ENCODE results near the gene SPAG5.
"Not testable (repeated sequence)": the region's sequence is repeated elsewhere in the genome, so short reads cannot be mapped to it uniquely, and the experiment has no call there.

Gene SPAG5

DNA sequence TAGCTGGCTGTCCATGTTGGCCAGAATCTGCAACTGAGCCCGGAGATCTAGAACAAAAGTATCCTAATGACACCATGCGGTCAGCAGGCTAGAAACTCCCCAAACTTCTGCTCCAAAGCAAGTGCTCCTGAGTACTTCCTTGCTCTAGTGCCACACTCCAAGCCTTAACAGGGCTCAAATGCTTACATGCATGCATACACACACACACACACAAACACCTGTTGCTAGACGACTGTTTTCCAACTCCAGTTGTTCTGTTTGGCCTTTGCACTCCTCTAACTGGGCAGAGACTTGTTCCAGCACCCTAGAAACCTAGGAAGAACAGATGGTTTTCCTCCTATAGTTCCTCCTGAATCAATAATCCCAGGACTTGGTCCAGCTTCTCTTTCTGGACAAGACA, 14.4 kb downstream of the SPAG5 start:
- Histone ChIP-seq H3K9me3 (ENCODE audit: control insufficient read depth in 5 of 5, low read length in 5 of 5) (no peaks in the 10 kb centered on the region), H3K4me1 (ENCODE audit: control insufficient read depth in 5 of 5, insufficient read depth in 5 of 5, low read length in 5 of 5) (no peaks in the 10 kb centered on the region), H3K27me3 (ENCODE audit: control insufficient read depth in 5 of 5, insufficient read depth in 4 of 5, low read length in 5 of 5) (no peaks in the 10 kb centered on the region), H3K27ac (ENCODE audit: low read depth, low read length) (no peak overlapping the region), H3K9ac (ENCODE audit: low read length in 5 of 5) (no peak overlapping the region), H3K4me3 (ENCODE audit: low read depth in 1 of 5, low read length in 5 of 5) (no peak overlapping the region), H3K36me3 (ENCODE audit: control insufficient read depth in 5 of 5, insufficient read depth in 5 of 5, low read length in 5 of 5) (peaks cover 5 to 30% (median 12%) of the 10 kb centered on the region in 5 donors)

DNA sequence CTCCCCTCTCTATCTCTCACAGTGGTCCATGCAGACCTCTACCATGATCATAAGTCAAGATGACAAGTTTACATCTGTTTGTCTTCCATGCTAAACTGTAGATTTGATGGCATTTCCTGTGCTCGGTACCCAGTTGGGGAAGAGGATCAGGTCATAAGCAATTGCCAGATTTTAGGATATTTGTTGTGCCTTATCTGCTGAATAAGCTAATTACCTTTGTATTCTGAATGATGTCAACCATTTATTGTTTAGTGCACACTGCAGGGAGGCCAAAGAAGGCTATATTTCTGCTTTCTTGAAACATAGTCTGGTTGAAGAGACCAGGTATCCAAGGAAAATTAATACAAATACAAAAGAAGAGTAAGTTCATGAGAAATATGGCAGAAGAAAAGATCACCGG, 16.3 kb downstream of the SPAG5 start:
- H3K4me1 ChIP-seq (ENCODE audit: control insufficient read depth in 5 of 5, insufficient read depth in 5 of 5, low read length in 5 of 5) = peaks cover 0 to under 1% (median under 1%) of the 10 kb centered on the region in 5 donors

DNA sequence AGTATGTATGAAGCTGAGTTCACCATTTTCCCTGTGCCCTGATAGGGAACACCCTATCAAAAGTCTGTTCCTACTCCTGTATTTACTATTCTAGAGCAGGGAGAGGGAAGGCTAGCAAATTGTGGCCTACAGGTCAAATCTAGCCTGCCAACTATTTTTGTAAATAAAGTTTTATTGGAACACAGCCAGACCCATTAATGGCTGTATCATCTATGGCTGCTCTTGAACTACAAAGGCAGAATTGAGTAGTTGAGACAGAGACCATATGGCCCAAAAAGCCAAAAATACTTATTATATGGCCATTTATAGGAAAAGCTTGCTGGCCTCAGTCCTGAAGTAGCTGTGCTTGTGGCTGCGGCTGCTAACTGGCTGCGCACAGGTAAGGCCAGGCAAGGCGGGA, 17.9 kb downstream of the SPAG5 start:
- no peaks in the 10 kb centered on the region for H3K27me3 ChIP-seq (ENCODE audit: control insufficient read depth in 5 of 5, insufficient read depth in 4 of 5, low read length in 5 of 5)
- H3K9ac ChIP-seq (ENCODE audit: low read length in 5 of 5) = no peak overlapping the region
- H3K36me3 ChIP-seq (ENCODE audit: control insufficient read depth in 5 of 5, insufficient read depth in 5 of 5, low read length in 5 of 5) = peaks cover 5 to 32% (median 15%) of the 10 kb centered on the region in 5 donors
- no peaks in the 10 kb centered on the region for H3K9me3 ChIP-seq (ENCODE audit: control insufficient read depth in 5 of 5, low read length in 5 of 5)
- peaks cover 0 to 14% (median 12%) of the 10 kb centered on the region in 5 donors for H3K4me1 ChIP-seq (ENCODE audit: control insufficient read depth in 5 of 5, insufficient read depth in 5 of 5, low read length in 5 of 5)
- H3K27ac ChIP-seq (ENCODE audit: low read depth, low read length) = no peak overlapping the region
- H3K4me3 ChIP-seq (ENCODE audit: low read depth in 1 of 5, low read length in 5 of 5) = no peak overlapping the region

More for the DNA sequence above, 16.3 kb downstream of the SPAG5 start:
- H3K27me3 ChIP-seq (ENCODE audit: control insufficient read depth in 5 of 5, insufficient read depth in 4 of 5, low read length in 5 of 5) = no peaks in the 10 kb centered on the region
- H3K4me3 ChIP-seq (ENCODE audit: low read depth in 1 of 5, low read length in 5 of 5) = no peak overlapping the region
- no peaks in the 10 kb centered on the region for H3K9me3 ChIP-seq (ENCODE audit: control insufficient read depth in 5 of 5, low read length in 5 of 5)
- H3K36me3 ChIP-seq (ENCODE audit: control insufficient read depth in 5 of 5, insufficient read depth in 5 of 5, low read length in 5 of 5) = peaks cover 5 to 35% (median 15%) of the 10 kb centered on the region in 5 donors
- no peak overlapping the region for H3K27ac ChIP-seq (ENCODE audit: low read depth, low read length)
- H3K9ac ChIP-seq (ENCODE audit: low read length in 5 of 5) = no peak overlapping the region

DNA sequence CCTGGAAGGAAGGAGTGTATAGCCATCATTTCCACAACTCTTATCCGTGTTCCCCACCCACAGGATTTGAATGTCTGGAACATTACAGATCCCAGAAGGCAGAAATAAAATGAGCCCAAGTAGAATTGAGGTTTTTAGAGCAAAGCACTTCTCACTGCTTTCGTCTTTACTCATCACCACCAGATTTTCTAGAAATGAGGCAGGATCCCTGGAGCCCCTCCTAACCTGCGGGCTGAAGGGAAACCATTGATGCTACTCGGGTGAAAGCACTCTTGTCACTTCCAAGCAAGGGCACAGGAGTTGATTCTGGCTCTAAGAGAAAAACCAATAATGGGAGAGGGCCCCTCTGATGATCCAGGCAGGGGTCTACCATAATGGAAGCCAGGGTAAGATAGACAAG, 19.3 kb downstream of the SPAG5 start:
- peaks cover 4 to 20% (median 7%) of the 10 kb centered on the region in 5 donors for H3K36me3 ChIP-seq (ENCODE audit: control insufficient read depth in 5 of 5, insufficient read depth in 5 of 5, low read length in 5 of 5)
- H3K9me3 ChIP-seq (ENCODE audit: control insufficient read depth in 5 of 5, low read length in 5 of 5) = no peaks in the 10 kb centered on the region
- no peak overlapping the region for H3K9ac ChIP-seq (ENCODE audit: low read length in 5 of 5)
- H3K4me1 ChIP-seq (ENCODE audit: control insufficient read depth in 5 of 5, insufficient read depth in 5 of 5, low read length in 5 of 5) = peaks cover 2 to 22% (median 20%) of the 10 kb centered on the region in 5 donors
- no peaks in the 10 kb centered on the region for H3K27me3 ChIP-seq (ENCODE audit: control insufficient read depth in 5 of 5, insufficient read depth in 4 of 5, low read length in 5 of 5)
- no peak overlapping the region for H3K4me3 ChIP-seq (ENCODE audit: low read depth in 1 of 5, low read length in 5 of 5)
- no peak overlapping the region for H3K27ac ChIP-seq (ENCODE audit: low read depth, low read length)

DNA sequence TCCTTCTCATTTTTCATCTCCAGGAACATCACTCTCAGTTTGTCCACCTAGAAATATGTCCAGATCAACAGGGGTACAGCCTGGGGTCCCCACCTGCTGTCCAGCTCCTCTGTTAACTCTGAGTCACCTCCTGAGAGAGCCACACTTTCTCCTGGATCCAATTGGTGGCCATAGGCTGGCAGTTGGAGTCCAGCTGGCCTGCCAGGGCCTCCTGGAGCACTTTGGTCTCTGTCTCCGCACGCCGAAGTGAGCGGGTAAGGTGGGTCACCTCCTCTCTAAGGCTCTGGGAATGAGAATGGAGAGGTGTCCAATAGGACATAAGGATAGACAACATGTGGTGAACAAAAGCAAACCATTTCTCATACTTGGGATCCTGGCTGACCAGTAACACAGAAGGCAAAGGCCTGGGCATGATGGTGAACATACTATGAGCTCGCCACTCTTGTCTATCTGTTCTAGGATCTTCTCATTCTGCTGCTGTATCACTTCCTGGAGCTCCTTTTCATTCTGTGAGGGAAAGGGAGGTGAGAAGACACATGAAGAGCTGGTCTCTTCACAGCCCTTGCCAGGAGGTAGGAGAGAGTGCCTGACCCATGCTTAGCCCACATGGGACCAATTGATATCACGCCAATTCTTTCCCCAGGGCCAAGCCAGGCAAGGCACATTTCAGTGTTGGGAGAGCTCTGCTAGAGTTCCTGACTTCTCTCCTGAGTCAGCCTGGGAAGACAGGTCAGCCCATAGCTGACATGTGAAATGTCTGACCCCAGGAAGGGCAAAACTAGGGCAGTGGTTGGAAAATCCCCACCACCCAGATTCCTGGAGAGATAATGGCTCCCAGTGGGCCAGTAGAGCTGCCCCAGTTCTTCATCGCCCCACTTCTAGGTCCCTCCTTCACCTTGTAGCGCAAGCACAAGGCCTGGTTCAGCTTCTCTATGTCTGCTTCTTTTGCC, 20.3 kb downstream of the SPAG5 start:
- Histone ChIP-seq H3K4me1 (ENCODE audit: control insufficient read depth in 5 of 5, insufficient read depth in 5 of 5, low read length in 5 of 5) (peaks cover 2 to 22% (median 20%) of the 10 kb centered on the region in 5 donors), H3K36me3 (ENCODE audit: control insufficient read depth in 5 of 5, insufficient read depth in 5 of 5, low read length in 5 of 5) (peaks cover 0 to 14% (median 4%) of the 10 kb centered on the region in 5 donors), H3K9me3 (ENCODE audit: control insufficient read depth in 5 of 5, low read length in 5 of 5) (no peaks in the 10 kb centered on the region), H3K4me3 (ENCODE audit: low read depth in 1 of 5, low read length in 5 of 5) (no peak overlapping the region), H3K27me3 (ENCODE audit: control insufficient read depth in 5 of 5, insufficient read depth in 4 of 5, low read length in 5 of 5) (no peaks in the 10 kb centered on the region), H3K9ac (ENCODE audit: low read length in 5 of 5) (no peak overlapping the region), H3K27ac (ENCODE audit: low read depth, low read length) (no peak overlapping the region)

DNA sequence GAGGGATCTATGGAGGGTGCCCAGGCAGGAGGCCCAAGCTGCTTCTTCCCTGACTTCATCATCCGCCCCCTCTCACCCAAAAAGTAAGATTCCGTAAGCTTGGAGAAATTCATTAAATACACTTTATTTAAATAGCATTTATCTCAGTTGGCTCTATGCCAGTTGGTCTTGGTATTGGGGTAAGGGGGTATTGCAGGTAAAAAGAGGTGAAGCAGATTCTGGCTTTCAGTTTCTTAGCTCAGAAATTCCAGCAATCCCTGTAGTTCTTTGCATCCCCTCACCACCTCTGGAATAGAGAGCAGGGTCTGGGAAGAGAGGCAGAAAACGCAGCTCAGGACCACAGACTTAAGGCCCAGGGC, 21.4 kb downstream of the SPAG5 start:
- H3K36me3 ChIP-seq (ENCODE audit: control insufficient read depth in 5 of 5, insufficient read depth in 5 of 5, low read length in 5 of 5) = peaks cover 0 to 12% (median 0%) of the 10 kb centered on the region in 5 donors
- no peaks in the 10 kb centered on the region for H3K9me3 ChIP-seq (ENCODE audit: control insufficient read depth in 5 of 5, low read length in 5 of 5)
- H3K9ac ChIP-seq (ENCODE audit: low read length in 5 of 5) = no peak overlapping the region
- H3K4me3 ChIP-seq (ENCODE audit: low read depth in 1 of 5, low read length in 5 of 5) = peak overlapping the region in 2 of 5 donors; percentile 43 to 54
- H3K27me3 ChIP-seq (ENCODE audit: control insufficient read depth in 5 of 5, insufficient read depth in 4 of 5, low read length in 5 of 5) = no peaks in the 10 kb centered on the region
- peaks cover 2 to 26% (median 25%) of the 10 kb centered on the region in 5 donors for H3K4me1 ChIP-seq (ENCODE audit: control insufficient read depth in 5 of 5, insufficient read depth in 5 of 5, low read length in 5 of 5)
- H3K27ac ChIP-seq (ENCODE audit: low read depth, low read length) = no peak overlapping the region

DNA sequence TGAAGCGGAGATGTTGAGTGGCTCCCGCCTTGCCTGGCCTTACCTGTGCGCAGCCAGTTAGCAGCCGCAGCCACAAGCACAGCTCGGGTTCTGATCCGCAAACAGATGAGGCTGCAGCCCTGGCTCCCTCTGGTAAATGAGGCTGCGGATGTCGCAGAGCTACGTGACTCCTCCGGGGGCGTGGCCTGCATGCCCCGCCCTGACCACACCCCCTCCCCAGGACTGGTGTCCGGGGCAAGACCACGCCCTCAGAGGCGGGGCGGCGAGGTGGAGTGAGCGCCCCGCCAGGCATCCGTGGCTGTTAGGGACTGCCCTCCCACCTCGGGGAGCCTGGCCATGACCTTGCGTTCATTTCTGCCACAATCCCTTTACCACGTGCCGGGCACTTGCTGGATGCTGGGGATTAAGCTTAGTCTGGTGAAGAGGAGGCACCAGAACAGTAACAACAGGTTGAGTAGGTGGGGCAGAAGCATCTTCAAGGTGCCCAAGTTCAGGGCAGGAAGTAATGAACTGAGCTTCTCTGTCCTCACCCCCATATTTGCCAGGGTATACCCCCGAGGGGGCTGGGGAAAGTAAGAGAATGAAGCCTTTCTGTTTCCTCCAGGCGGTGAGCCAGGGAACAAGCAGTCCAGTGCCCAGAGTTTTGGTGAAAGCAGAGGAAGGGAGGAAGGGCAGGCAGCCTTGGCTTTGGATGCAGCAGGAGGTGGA, 21.9 kb downstream of the SPAG5 start, which contains the start of gene ALDOC:
Gene ALDOC (minus strand): TSS at position 138 of the 708 bp plus-strand sequence. CDS start 1,363 bp downstream, outside the sequence.
- Histone ChIP-seq H3K9ac (ENCODE audit: low read length in 5 of 5) (peak within 1 kb of the TSS in 2 of 5 donors; percentile 20 to 21), H3K9me3 (ENCODE audit: control insufficient read depth in 5 of 5, low read length in 5 of 5) (no peaks in the 10 kb centered on the region), H3K27me3 (ENCODE audit: control insufficient read depth in 5 of 5, insufficient read depth in 4 of 5, low read length in 5 of 5) (no peaks in the 10 kb centered on the region), H3K27ac (ENCODE audit: low read depth, low read length) (no peak within 1 kb of the TSS), H3K4me1 (ENCODE audit: control insufficient read depth in 5 of 5, insufficient read depth in 5 of 5, low read length in 5 of 5) (peaks cover 5 to 31% (median 30%) of the 10 kb centered on the region in 5 donors), H3K36me3 (ENCODE audit: control insufficient read depth in 5 of 5, insufficient read depth in 5 of 5, low read length in 5 of 5) (peaks cover 0 to 12% (median 0%) of the 10 kb centered on the region in 5 donors), H3K4me3 (ENCODE audit: low read depth in 1 of 5, low read length in 5 of 5) (peak within 1 kb of the TSS; percentile 43 to 58 (median 52))

DNA sequence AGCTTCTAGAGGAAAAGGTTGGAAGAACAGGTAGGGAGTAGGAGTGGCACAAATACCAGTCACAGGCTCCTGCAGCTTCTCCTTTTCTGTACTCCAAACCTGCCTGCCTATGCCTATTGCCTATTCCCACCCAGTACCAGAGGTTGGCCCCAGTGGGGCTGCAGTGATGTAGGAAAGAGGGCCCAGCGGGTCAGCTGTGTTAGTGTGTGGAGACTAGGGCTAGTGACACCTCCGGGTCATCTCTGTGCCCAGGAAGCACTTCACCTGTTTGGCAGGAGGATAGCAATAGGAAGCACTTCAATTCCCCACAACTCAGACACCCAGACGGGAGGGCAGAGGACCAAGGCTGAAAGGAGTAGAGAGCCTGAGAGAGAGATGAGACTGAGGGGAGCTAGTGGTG, 22.8 kb downstream of the SPAG5 start:
- Histone ChIP-seq H3K4me1 (ENCODE audit: control insufficient read depth in 5 of 5, insufficient read depth in 5 of 5, low read length in 5 of 5) (peaks cover 5 to 36% (median 33%) of the 10 kb centered on the region in 5 donors), H3K4me3 (ENCODE audit: low read depth in 1 of 5, low read length in 5 of 5) (peak overlapping the region in 1 of 5 donors; percentile 17), H3K36me3 (ENCODE audit: control insufficient read depth in 5 of 5, insufficient read depth in 5 of 5, low read length in 5 of 5) (peaks cover 0 to 12% (median 0%) of the 10 kb centered on the region in 5 donors)
- not testable (repeated sequence) for H3K9ac ChIP-seq (ENCODE audit: low read length in 5 of 5); H3K9me3 ChIP-seq (ENCODE audit: control insufficient read depth in 5 of 5, low read length in 5 of 5); H3K27me3 ChIP-seq (ENCODE audit: control insufficient read depth in 5 of 5, insufficient read depth in 4 of 5, low read length in 5 of 5); H3K27ac ChIP-seq (ENCODE audit: low read depth, low read length)

DNA sequence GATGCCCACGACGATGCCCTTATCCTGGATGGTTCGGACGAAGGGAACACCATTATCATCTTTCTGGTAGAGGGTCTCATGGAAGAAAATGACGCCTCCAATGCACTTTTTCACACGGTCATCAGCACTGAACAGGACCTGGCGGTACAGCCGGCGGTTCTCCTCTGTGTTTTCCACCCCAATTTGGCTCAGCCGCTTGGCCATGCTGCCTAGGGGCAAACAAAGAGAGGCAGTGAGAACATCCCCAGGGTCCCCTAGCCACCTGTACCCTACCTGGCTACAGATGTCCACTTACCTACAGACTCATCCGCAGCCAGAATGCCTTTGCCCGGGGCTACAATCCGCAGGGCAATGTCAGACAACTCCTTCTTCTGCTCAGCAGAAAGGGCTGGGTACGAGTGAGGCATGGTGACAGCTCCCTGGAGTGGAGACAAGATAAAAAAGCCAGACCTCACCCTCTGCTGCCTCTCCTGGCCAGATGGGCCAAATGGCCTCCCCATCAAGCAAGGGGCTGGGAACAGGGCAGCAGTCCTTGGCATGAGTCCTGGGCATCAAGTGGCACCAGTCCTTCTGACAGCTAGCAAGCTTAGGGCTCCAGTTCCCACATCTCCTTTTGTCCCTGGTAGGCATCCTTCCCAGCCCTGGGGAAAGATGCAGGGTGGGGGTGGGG, 23.6 kb downstream of the SPAG5 start:
- no peaks in the 10 kb centered on the region for H3K27me3 ChIP-seq (ENCODE audit: control insufficient read depth in 5 of 5, insufficient read depth in 4 of 5, low read length in 5 of 5)
- H3K9ac ChIP-seq (ENCODE audit: low read length in 5 of 5) = no peak overlapping the region
- peaks cover 7 to 43% (median 41%) of the 10 kb centered on the region in 5 donors for H3K4me1 ChIP-seq (ENCODE audit: control insufficient read depth in 5 of 5, insufficient read depth in 5 of 5, low read length in 5 of 5)
- H3K9me3 ChIP-seq (ENCODE audit: control insufficient read depth in 5 of 5, low read length in 5 of 5) = no peaks in the 10 kb centered on the region
- H3K27ac ChIP-seq (ENCODE audit: low read depth, low read length) = no peak overlapping the region
- peaks cover 0 to 12% (median 0%) of the 10 kb centered on the region in 5 donors for H3K36me3 ChIP-seq (ENCODE audit: control insufficient read depth in 5 of 5, insufficient read depth in 5 of 5, low read length in 5 of 5)
- H3K4me3 ChIP-seq (ENCODE audit: low read depth in 1 of 5, low read length in 5 of 5) = no peak overlapping the region
